ENCODE measurements around the gene P2RX3.
"Not testable (repeated sequence)": the region's sequence is repeated elsewhere in the genome, so short reads cannot be mapped to it uniquely, and the experiment has no call there.

The P2RX3 gene

DNA sequence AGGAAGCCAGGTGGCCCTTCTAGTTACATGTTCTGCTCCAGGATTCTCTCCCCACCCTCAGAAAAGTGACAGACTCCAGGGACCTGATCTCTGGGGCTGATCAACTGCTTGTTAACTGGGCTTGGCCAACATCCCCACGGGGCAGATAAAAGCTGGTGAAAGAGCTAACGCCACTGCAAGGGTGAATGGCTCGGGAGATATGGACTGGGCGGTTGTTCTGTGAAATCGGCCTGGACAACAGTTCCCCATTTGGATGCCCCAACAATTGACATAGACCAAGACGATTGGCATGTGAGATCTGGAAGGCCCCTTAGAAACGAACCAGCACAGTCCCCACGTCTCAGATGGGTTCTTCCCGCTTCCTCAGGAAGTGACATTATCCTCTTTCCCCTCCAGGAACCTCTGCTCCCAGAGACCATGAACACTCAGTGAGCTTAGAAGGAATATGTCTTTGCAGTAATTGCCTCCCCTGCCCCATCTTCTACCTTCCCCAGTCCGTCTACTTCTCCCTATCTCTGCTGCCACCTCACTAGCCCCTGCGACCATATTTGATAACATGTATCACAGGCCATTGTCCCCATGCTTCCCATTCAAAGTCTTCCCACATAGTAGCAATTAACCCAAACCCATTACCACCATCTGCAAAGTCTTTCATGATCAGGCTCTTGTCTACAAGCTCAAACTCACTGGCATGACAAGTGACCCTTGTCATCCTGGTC, 57.9 kb downstream of the P2RX3 start:
- DNase-seq (ENCODE audit: low read depth in 2 of 2, low spot score in 1 of 2), result no peak

DNA sequence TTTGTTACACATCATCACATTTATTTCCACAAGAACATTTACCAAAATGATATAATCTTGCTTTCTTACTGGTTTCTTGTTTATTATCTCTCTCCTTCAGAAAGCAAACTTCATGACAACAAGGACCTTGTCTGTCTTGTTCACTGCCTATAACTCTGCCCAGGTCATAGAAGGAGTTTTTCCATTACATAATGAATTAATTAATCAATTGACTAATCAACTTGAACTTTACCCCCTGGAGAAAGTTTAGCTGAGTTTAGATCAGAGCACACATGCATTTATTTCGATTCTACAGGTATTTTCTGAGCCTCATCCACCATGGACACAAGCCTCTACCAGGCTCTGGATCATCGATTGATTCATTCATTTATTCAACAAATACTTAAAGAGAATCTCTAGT, 58.6 kb downstream of the P2RX3 start:
- DNase-seq (ENCODE audit: low read depth in 2 of 2, low spot score in 1 of 2), result no peak

DNA sequence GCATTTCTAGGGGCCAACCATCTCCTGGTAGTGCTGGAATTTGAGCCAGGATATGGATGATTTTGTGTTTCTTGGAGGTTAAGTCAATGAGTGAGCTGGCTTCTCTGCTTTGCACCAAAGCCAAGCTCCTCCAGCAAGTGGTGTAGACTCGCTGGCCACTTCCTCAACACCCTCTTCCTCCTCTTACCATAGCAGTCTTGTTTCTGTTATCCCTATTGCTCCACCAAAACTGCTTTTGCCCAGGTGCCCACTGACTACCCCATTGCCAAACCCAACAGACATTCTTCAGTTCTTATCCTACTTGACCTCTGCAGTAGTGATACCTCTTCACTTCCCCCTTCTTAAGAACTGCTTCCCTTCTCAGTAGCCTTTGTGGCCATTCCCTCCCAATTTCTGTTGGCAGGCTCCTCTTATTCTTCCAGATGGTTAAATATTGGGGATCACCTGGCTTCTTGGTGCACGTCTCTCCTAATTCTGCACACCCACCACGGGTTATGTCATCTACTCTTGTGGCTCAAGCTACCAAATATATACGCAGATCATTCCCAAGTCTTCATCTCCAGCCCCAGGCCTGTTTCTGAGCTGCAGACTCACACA, 59.3 kb downstream of the P2RX3 start:
- no peak for DNase-seq (ENCODE audit: low read depth in 2 of 2, low spot score in 1 of 2)

DNA sequence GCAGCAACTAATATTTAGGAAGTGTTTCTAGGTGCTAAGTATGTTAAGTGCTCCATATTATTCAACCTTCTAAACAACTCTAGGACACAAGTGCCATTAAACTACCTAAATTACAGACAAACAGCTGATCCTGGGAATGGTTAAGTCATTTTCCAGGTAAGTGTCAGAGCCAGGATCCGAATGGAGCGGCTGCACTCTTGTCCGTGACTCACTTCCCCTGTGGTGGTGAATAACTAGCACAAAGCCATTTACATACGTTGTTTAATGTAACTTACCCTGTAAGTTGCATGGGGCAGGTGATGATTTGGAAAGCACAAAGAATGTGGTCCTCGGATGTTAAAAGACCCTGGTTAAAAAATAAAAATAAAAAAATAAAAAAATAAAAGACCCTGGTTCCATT, 61.1 kb downstream of the P2RX3 start:
- DNase-seq (ENCODE audit: low read depth in 2 of 2, low spot score in 1 of 2), result no peak

DNA sequence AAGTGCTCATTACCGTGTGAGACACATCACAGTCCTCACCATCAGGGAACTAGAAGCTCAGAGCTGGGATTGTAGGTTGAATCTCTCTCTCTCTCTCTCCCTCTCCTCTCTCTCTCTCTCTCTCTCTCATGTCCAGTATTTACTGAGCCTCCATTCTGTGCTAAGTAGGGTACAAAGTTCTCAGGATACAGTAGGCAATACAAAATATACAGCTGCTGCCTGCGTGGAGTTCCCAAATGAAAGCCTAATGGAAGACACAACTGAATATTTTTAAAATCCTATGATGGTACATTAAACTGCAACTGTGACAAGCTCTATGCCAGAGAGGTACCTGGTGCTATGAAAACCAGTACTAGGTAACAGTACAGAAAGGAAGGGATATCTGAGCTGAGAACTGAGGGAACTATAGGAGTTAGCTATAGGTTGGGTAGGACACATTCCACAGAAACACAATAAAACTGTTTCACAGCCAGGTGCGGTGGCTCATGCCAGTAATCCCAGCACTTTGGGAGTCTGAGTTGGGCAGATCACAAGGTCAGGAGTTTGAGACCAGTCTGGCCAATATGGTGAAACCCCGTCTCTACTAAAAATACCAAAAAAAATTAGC, 61.9 kb downstream of the P2RX3 start:
- DNase-seq (ENCODE audit: low read depth in 2 of 2, low spot score in 1 of 2), result no peak

DNA sequence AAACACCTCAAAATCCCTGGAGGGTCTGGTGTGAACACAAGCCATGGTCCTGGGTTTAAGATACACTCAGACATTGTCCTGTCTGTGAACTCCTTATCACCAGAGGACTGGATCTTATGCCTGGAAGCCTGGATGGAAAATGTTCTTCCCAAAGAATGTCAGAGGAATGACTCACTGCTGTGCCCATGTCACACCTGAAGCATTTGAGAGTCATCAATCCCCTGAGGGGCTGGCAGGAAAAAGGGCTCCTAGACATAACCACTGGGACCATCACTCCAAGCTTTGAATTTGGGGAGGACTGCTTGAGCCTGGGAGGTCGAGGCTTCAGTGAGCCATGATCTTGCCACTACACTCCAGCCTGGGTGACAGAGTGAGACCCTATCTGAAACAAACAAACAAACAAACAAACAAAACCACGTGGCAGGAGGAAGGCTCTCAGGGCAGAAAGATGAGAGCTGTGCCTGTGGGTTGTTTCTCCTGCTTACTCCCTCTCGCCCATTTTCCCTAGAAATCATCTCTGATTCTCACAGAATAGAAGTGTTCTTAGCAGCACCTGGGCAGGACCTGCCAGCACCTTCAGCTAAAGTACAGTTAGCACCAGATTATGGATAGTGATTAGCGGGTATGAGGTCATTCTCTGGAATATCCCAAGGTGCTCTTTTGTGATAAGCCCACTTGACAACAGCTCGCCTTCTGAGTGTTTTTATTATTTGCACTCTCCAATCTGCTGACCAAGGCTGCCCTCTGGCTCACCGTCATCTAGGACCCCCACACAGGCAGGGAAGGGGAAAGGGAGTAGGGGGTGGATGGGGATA, 64.2 kb downstream of the P2RX3 start:
- no peak for DNase-seq (ENCODE audit: low read depth in 2 of 2, low spot score in 1 of 2)

DNA sequence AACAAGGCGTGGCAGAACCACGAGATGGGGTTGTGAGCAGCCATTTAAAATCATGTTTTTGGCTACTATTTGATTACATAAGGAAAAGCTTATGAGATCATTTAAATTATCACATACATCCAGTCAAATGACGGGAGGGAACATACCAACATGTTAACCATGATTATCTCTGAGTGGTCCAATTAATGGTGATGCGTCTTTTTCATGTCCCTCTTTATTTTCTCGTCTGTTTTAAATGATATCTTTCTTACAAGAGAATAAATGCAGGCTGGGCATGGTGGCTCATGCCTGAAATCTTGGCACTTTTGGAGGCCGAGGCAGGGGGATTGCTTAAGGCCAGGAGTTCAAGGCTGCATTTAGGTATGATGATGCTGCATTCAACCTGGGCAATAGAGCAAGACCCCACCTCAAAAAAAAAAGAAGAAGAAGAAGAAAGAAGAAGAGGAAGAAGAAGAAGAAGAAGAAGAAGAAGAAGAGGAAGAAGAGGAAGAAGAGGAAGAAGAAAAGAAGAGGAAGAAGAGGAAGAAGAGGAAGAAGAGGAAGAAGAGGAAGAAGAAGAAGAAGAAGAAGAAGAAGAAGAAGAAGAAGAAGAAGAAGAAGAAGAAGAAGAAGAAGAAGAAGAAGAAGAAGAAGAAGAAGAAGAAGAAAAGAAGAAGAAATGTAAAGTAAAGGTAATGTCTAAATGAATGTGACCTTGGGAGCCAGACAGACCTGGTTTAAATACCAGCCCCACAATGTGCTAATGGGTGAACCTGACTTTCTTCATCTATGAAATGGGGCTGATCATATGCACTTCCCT, 65.0 kb downstream of the P2RX3 start:
- DNase-seq (ENCODE audit: low read depth in 2 of 2, low spot score in 1 of 2), result not testable (repeated sequence)

DNA sequence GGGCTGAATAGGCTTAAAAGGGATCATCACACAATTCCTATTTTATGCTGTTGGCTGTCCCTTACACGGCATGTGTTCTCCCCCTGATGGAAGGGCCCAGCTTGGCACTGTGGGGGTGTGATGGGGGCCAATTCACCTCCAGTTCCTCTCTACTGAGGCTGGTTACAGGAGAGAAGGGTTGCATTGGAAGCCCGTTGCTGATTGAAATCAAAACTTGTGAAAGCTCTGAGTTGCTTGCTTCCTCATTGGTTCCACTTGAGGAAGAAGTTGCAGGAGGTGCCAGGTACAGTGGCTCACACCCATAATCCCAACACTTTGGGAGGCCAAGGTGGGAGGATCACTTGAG, 65.6 kb downstream of the P2RX3 start:
- no peak for DNase-seq (ENCODE audit: low read depth in 2 of 2, low spot score in 1 of 2)

DNA sequence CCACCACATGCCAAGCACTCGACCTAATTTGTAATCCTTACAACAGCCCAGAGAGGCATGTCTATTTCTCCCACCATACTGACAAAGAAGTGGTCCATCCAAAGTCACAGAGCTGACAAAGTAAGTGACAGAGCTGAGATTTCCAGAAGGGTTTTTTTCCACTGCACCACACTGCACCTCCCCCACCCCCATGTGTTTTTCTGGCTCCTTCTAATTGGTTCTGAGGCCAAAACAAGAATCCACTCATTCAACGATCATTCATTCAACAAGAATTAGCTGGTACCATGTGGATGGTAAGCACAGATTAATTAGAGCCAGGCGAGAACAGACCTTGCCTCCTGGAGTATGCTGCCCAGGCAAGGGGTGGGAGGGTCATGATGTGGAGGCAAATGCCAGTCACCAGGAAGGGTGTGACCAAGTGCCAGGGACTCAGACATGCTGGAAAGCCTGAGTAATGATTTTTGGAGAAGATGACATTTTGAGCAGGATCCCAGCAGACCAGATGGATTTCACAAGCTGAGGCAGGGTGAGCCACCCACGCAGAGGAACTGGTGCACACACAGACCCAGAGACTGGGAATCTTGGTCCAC, 67.2 kb downstream of the P2RX3 start:
- DNase-seq (ENCODE audit: low read depth in 2 of 2, low spot score in 1 of 2), result no peak

DNA sequence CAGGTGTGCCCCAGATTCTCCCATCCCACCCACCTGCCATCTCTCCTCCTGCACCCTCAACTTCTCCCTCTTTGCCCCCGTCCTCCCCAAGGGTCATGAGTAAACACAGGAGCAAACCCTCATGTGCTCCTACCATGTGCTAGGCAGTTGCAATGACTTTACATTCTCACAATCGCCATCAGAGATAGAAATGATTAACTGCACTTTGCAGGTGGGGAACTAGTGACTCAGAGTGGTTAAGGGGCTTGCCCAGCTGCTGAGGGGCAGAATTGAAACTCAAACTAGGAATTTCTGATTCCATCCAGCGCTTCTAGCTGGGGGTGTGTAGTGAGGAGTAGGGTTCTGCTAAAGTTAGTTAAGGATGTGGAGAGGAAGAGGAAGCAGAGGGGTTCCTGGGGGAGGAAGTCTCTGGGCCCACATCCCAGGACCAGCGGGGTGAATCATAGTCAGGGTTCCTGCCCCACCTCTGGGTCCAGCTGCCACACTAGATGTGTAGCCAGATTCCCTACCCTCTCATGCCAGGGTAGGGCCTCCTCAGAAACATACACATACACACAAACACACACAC, 68.3 kb downstream of the P2RX3 start:
- no peak for DNase-seq (ENCODE audit: low read depth in 2 of 2, low spot score in 1 of 2)

DNA sequence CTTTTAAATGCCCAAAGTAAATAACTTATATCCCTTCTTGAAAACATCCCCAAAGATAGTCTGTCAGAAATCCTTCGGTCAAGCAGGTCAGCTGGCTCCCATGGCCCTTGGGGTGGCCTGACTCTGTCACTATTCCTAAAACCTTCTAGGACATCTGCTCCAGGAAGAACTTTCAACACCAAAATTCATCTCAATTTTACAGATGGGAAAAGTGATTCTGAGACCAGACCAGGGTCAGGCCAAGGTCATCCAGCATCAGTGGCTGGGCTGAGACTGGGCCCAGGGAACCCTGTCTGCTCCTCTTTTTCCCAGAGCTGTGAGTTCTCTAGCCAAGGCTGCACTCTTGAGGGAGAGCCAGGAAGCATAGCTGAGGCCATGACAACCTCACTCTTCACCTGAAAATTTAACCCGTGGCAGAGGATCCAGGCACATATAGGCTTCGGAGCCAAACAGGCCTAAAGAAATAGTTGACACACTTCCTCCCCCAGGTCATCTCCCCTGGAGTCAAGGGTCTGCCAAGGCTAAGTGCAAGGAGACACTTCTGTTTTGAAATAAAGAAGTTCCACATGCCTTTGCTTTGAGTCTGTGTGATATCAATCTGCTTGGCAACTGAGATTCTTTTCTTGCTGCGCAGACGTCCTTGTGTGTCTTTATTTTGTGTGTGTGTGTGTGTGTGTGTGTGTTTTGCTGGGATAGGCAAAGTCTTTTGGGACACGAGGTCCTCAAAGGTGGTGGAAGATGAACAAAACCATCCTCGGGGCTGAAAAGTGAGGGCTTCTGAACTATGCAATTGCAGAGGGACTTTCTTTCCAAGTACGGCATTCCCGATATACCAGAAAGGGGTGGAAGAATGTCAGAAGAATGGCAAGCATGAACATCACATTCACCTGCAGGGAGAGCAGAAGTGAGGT, 69.1 kb downstream of the P2RX3 start:
- DNase-seq (ENCODE audit: low read depth in 2 of 2, low spot score in 1 of 2), result no peak

DNA sequence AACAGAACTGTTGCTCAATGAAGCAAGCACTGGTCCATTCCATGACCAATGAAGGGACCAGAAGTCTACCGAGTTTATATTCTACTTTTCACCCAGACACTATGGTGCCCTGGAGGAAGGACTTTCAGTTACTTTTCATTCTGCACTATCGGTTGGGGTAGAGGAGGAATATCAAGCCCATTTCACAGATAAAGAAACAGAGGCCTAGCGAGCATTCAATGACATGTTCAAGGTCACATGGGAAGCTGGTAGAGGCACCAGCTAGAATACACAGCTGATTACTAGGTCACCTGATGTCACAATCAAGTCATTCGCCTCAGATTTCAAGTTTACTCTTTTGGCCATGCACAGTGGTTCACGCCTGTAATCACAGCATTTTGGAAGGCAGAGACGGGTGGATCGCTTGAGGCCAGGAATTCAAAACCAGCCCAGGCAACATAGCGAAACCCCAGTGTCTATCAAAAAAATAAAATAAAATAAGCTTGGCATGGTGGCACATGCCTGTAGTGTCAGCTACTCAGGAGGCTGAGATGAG, 69.9 kb downstream of the P2RX3 start:
- DNase-seq (ENCODE audit: low read depth in 2 of 2, low spot score in 1 of 2), result no peak

DNA sequence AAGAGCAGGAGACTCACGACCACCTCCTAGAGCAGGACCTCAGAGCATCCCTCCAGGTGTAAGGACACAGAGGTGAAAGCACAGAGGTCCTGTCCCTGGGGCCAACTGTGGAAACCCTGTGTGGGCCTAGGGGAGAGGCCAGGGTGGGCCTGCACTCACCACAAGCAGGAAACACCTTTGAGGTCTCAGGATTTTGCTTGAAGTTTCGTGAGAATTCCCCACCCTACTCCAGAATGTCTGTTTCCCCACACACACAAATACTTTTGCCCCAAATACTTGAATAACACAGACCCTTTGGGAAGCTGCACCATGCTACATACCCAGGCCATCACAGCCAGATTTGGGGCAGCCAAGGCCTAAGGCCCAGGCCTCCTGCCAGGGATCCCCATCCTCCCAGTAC, 70.6 kb downstream of the P2RX3 start:
- DNase-seq (ENCODE audit: low read depth in 2 of 2, low spot score in 1 of 2), result no peak

DNA sequence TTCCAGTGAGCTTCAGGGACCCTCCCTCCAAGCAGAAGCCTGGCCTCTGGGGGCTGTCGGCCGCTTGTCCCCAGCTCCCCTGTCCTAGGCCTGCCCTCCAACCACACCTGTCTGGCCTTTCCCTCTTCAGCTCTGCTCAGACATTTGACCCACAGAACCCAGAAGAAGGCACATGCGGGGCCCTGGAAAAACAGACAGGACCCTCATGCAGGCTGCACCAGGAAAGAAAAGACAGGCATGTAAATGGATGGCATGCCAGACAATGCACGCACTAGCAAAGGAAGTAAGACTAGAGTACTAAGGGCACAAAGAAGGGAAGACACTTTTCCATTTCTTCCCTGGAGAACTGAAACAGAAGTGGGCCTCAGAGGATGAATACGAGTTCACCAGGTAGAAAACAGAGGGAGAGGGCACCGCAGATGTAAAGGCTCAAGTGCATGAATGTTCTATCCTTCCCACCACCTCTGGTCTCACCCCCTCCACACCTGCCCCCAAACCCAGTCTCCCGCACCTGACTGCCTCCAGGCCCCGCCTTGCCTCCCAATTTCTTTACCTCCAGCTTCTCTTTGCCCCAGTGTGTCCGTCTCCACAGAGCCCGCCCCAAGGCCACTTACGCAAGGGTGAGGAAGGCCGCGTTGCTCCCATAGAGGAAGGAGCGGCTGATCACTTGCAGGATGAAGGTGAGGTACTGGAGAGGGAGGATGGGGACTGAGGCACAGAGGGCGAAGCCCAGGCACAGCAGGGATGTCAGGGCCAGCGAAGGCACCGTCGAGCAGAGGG, 71.4 kb downstream of the P2RX3 start:
- no peak for DNase-seq (ENCODE audit: low read depth in 2 of 2, low spot score in 1 of 2)

DNA sequence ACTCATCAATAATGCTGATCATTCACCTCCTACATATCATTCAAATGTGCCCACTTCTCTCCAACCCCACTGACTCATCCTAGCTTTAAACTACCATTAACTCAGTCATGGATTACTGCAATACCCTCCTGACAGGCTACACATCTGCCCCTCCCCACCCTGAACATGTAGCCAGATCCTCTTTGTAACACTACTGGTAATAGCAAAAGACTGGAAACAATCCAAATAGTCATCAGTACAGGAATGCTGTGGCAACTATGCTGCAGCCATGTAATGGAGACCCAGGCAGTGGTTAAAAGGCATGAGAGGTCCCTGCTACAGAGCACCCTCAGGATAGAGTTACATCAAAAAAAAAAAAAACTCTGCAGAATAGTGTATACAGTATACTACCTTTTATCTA, 72.1 kb downstream of the P2RX3 start:
- no peak for DNase-seq (ENCODE audit: low read depth in 2 of 2, low spot score in 1 of 2)

DNA sequence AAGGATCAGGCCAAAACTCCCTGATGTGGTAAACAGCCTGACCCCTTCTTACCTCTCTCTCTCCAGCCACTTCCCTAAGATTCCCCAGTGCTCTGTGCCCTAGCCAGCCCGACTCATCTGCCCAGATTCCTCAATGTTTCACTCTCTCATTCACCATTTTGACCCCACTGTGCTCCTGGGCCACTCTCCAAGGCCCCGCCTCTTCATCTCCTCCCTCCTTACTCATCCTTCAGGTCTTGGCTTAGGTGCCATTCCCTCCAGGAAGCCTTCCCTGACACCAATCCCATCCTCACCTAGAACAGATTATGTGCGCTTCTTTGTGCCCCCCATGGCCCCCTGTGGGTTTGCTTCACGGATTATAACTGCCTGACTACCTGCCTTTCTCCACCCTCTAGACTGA, 75.5 kb downstream of the P2RX3 start:
- no peak for DNase-seq (ENCODE audit: low read depth in 2 of 2, low spot score in 1 of 2)

DNA sequence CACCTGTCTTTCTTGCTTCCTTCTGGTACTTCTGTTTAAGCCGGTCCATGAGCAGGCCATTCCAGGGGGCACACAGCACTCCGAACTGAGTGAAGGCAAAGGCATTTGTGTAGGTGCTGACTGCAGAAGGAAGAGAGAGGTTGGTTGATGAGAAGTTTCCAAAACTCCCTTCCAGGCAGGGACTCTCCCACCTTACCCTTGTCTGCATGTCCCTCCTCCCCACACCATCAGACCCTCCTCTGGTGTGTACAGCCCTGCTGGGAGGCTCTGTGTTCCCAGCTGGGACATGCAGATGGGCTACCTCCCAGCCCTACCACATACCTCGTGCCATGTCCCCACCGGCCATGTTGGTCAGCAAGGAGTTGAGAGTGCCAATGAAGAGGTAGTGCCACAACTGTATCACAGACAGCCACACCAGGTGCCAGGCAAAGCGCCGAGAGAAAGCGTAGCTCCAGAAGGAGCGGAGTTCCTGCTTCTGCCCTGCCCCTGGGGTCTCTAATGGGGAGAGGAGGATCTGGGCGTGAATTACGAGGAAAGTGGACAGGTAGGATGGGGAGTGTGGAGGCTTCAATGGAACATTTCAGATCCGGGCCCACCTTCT, 76.6 kb downstream of the P2RX3 start:
- no peak for DNase-seq (ENCODE audit: low read depth in 2 of 2, low spot score in 1 of 2)

DNA sequence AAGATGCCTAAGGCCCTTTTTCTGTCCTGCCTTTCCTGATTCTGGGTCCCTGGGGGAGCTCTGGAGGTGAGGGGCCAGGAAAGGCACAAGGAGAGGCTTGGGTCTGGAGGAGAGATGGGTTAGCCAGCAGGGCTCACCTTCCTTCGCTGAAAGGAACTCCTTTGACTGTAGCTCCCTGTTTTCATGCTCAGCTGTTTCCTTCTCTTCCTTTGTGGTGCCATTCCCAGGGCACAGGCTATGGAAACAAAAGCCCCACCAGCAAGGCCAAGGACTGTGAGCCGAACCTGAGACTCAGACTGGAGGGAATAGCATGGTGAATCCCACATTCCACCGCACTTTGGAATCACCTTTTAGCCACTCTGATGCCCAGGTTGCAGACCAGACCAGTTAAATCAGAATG, 78.3 kb downstream of the P2RX3 start:
- DNase-seq (ENCODE audit: low read depth in 2 of 2, low spot score in 1 of 2), result no peak

Measured in stimulated activated CD8-positive, alpha-beta memory T cell treated with anti-CD3 and anti-CD28 coated beads, Interleukin-4, amount 100 ng/mL, for 1 hour (primary cell).